ENCODE data around the gene KLF12. TPM values are rescaled to one million over a fixed set of nuclear protein-coding genes. Genes with fewer than 3 reads are reported as not detected.

KLF12 gene
- polyA plus RNA-seq, 3 donors, result 0.04 to 1.3 (median 0.38) TPM

GRCh38 chr13:74098077-74098476 lies 36.1 kb downstream of the KLF12 start:
- H3K4me1 ChIP-seq (ENCODE audit: control insufficient read depth in 1 of 2, insufficient read depth in 2 of 2, low read length in 2 of 2), result no peaks in the 10 kb centered on the region

GRCh38 chr13:74097116-74097515 lies 37.1 kb downstream of the KLF12 start:
- no peaks in the 10 kb centered on the region for H3K4me1 ChIP-seq (ENCODE audit: control insufficient read depth in 1 of 2, insufficient read depth in 2 of 2, low read length in 2 of 2)
- H3K4me1 Mint-ChIP-seq, result no peaks in the 10 kb centered on the region
- H3K4me3 ChIP-seq (replicated peaks in 1 of 3; ENCODE audit: low read depth in 2 of 3, low read length in 3 of 3), result no peak overlapping the region
- no peaks in the 10 kb centered on the region for H3K79me2 ChIP-seq (ENCODE audit: insufficient read depth, low read length)
- H3K4me2 ChIP-seq (replicated peaks; ENCODE audit: extremely low read depth, low read length, poor library complexity, severe bottlenecking), result no peak overlapping the region
- no CpG with 5 or more reads among the region's 1 CpG for whole genome bisulfite sequencing (ENCODE audit: insufficient coverage)
- H3K27me3 Mint-ChIP-seq (ENCODE audit: low read depth in 3 of 3), result peaks cover 0 to 1% (median 0%) of the 10 kb centered on the region in 3 donors
- no peak overlapping the region for H2AFZ ChIP-seq (ENCODE audit: insufficient read depth, low read depth, low read length, poor library complexity, severe bottlenecking)
- H3K27me3 ChIP-seq (ENCODE audit: control insufficient read depth in 2 of 2, insufficient read depth in 2 of 2, low read length in 2 of 2), result no peaks in the 10 kb centered on the region
- no peaks in the 10 kb centered on the region for H3K36me3 Mint-ChIP-seq
- TF ChIP-seq CTCF (IDR thresholded peaks at IDR 0.05), result no peak
- no peak overlapping the region for H3K9ac ChIP-seq (ENCODE audit: insufficient read depth, low read length, poor library complexity, severe bottlenecking)
- H3K9me3 Mint-ChIP-seq, result peaks cover 0 to 3% (median 2%) of the 10 kb centered on the region in 7 donors
- no peak overlapping the region for H3K27ac ChIP-seq (ENCODE audit: low read depth in 1 of 2, low read length in 2 of 2)
- no peak overlapping the region for H3K27ac Mint-ChIP-seq
- DNase-seq, result no peak
- intact Hi-C loops (cut with micrococcal nuclease), result no loop called here
- no peaks in the 10 kb centered on the region for H4K20me1 ChIP-seq (ENCODE audit: insufficient read depth, low read length)
- H3K36me3 ChIP-seq (replicated peaks in 1 of 2; ENCODE audit: control insufficient read depth in 1 of 2, insufficient read depth in 2 of 2, low read length in 2 of 2), result no peaks in the 10 kb centered on the region
- H3K4me3 Mint-ChIP-seq, result no peak overlapping the region
- H3K9me3 ChIP-seq (replicated peaks in 1 of 2; ENCODE audit: control insufficient read depth in 1 of 2, insufficient read depth in 1 of 2, low read length in 2 of 2), result no peaks in the 10 kb centered on the region

More at GRCh38 chr13:74098077-74098476, 36.1 kb downstream of the KLF12 start:
- Histone ChIP-seq H3K9ac (ENCODE audit: insufficient read depth, low read length, poor library complexity, severe bottlenecking) (no peak overlapping the region), H3K27me3 (ENCODE audit: control insufficient read depth in 2 of 2, insufficient read depth in 2 of 2, low read length in 2 of 2) (no peaks in the 10 kb centered on the region), H2AFZ (ENCODE audit: insufficient read depth, low read depth, low read length, poor library complexity, severe bottlenecking) (no peak overlapping the region), H3K27ac (ENCODE audit: low read depth in 1 of 2, low read length in 2 of 2) (no peak overlapping the region), H4K20me1 (ENCODE audit: insufficient read depth, low read length) (no peaks in the 10 kb centered on the region), H3K4me3 (replicated peaks in 1 of 3; ENCODE audit: low read depth in 2 of 3, low read length in 3 of 3) (no peak overlapping the region), H3K79me2 (ENCODE audit: insufficient read depth, low read length) (no peaks in the 10 kb centered on the region), H3K36me3 (replicated peaks in 1 of 2; ENCODE audit: control insufficient read depth in 1 of 2, insufficient read depth in 2 of 2, low read length in 2 of 2) (no peaks in the 10 kb centered on the region), H3K4me2 (replicated peaks; ENCODE audit: extremely low read depth, low read length, poor library complexity, severe bottlenecking) (no peak overlapping the region), H3K9me3 (replicated peaks in 1 of 2; ENCODE audit: control insufficient read depth in 1 of 2, insufficient read depth in 1 of 2, low read length in 2 of 2) (no peaks in the 10 kb centered on the region)
- Mint-ChIP-seq H3K4me1 (no peaks in the 10 kb centered on the region), H3K36me3 (no peaks in the 10 kb centered on the region), H3K4me3 (no peak overlapping the region), H3K9me3 (peaks cover 0 to 4% (median 2%) of the 10 kb centered on the region in 7 donors), H3K27me3 (ENCODE audit: low read depth in 3 of 3) (peaks cover 0 to 1% (median 0%) of the 10 kb centered on the region in 3 donors), H3K27ac (no peak overlapping the region)
- no peak for TF ChIP-seq CTCF (IDR thresholded peaks at IDR 0.05)
- WGBS (ENCODE audit: insufficient coverage), result 83% methylated on average over 1 of the region's 1 CpG
- intact Hi-C loops (cut with micrococcal nuclease), result no loop called here
- no peak for DNase-seq

All from CD14-positive monocyte (primary cell).